Activated gamma-delta T cell treated with anti-CD3 and anti-CD28 coated beads, Interleukin-2, amount 50 U/mL, for 16 hours (primary cell): Measurements from ENCODE around the gene CBR3.

Experiments
- DNase-seq: peaks from one replicate; pipeline ENCODE4 v3.0.0-alpha.2; 2020; ENCODE audit warnings: low read depth

Gene CBR3

GRCh38 chr21:36185523-36185922 lies 50.6 kb downstream of the CBR3 start:
- DNase-seq = no peak

- no peak for DNase-seq
These were observed 51.2 kb downstream of the CBR3 start for GRCh38 chr21:36186081-36186480.

- no peak for DNase-seq
These were observed 51.9 kb downstream of the CBR3 start for GRCh38 chr21:36186506-36187399.

- no peak for DNase-seq
These were observed 53.3 kb downstream of the CBR3 start for GRCh38 chr21:36188081-36188681.

- DNase-seq = no peak
These were observed 54.1 kb downstream of the CBR3 start for GRCh38 chr21:36188937-36189336.

GRCh38 chr21:36190736-36191135 lies 55.9 kb downstream of the CBR3 start:
- no peak for DNase-seq

- no peak for DNase-seq
These were observed 58.3 kb downstream of the CBR3 start for GRCh38 chr21:36193200-36193599.

GRCh38 chr21:36194024-36194423 lies 59.1 kb downstream of the CBR3 start:
- no peak for DNase-seq

GRCh38 chr21:36195613-36196012 lies 60.7 kb downstream of the CBR3 start:
- DNase-seq = no peak
